ENCODE data around the gene PI4K2A. TPM values are rescaled to one million over a fixed set of nuclear protein-coding genes. Genes with fewer than 3 reads are reported as not detected.

Gene PI4K2A
- total and polyA plus RNA-seq, 9 donors: 6.7 to 12.0 (median 9.8) TPM

DNA sequence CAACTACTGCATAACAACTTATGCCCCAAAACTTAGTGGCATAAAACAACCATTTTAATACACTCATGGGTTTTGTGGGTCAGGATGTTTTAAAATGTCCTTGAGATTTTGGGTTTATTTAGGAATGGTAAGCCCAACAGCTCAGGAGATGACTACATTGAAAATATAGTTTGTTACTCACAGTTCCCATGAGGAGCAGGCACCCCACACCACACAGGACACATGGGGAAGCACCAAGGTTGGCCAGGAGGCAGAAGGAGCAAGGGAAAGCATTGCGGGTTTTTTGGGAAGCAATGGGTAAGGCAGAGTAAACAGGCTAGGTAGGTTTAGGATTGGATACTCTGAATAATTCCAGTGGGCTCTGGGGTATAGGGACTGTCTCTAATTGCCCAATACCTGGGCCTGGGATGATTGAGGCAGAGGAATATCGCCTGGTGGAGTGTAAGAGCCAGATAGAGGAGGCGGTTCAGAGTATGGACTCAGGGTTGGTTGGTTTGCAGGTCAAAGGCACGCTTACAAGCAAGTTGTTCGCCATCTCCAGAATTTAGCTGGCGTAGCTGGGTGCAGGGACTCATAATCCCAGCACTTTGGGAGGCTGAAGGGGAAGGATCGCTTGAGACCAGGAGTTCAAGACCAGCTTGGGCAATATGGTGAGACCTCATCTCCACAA, 63.1 kb downstream of the PI4K2A start:
- DNase-seq: no peak
- Histone ChIP-seq H3K9me3 (replicated peaks; ENCODE audit: control insufficient read depth, low read depth, low read length) (no peaks in the 10 kb centered on the region), H3K4me3 (ENCODE audit: low read length) (no peak overlapping the region), H3K27ac (ENCODE audit: low read length) (no peak overlapping the region), H3K4me1 (ENCODE audit: control insufficient read depth, insufficient read depth, low read length) (no peaks in the 10 kb centered on the region), H3K36me3 (ENCODE audit: control insufficient read depth, insufficient read depth, low read length) (no peaks in the 10 kb centered on the region), H3K27me3 (ENCODE audit: control insufficient read depth, insufficient read depth, low read length) (no peaks in the 10 kb centered on the region)
- 87% methylated on average over 5 of the region's 7 CpGs for WGBS (ENCODE audit: insufficient coverage)

GRCh38 chr10:97704341-97704740, 63.9 kb downstream of the PI4K2A start:
- Histone ChIP-seq H3K4me3 (ENCODE audit: low read length) (no peak overlapping the region), H3K4me1 (ENCODE audit: control insufficient read depth, insufficient read depth, low read length) (peaks cover 5% of the 10 kb centered on the region), H3K27ac (ENCODE audit: low read length) (no peak overlapping the region), H3K27me3 (ENCODE audit: control insufficient read depth, insufficient read depth, low read length) (no peaks in the 10 kb centered on the region), H3K36me3 (ENCODE audit: control insufficient read depth, insufficient read depth, low read length) (no peaks in the 10 kb centered on the region), H3K9me3 (replicated peaks; ENCODE audit: control insufficient read depth, low read depth, low read length) (no peaks in the 10 kb centered on the region)
- WGBS (ENCODE audit: insufficient coverage): 67% methylated on average over 1 of the region's 1 CpG
- DNase-seq: no peak

DNA sequence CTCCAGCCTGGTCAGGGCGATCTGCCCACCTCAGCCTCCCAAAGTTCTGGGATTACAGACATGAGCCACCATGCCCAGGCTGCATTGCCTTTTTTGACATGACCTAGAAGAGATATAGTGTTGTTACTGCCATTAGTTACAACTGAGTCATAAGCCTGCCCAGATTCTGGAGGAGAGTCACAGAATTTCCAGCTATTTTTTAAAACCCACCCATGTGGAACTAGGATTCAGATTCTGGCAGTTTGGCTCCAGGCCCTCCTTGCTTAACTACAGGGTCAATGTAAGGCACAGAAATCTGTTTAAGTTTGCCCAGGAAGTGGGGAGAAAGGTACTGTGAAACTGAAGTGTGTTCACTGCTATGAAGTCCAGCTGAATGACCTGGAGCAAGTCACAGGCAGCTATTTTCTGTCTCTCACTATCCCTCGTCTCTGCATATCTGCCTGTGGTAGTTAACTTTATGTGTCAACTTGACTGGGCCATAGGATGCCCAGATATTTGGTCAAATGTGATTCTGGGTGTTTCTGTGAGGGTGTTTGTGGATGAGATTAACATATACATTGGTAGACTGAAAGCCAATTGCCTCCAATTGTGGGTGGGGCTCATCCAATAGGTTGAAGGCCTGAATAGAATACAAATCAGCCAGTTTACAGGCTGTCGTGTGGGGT, 64.7 kb downstream of the PI4K2A start:
- Histone ChIP-seq H3K27me3 (ENCODE audit: control insufficient read depth, insufficient read depth, low read length) (no peaks in the 10 kb centered on the region), H3K4me3 (ENCODE audit: low read length) (no peak overlapping the region), H3K36me3 (ENCODE audit: control insufficient read depth, insufficient read depth, low read length) (no peaks in the 10 kb centered on the region), H3K9me3 (replicated peaks; ENCODE audit: control insufficient read depth, low read depth, low read length) (no peaks in the 10 kb centered on the region), H3K27ac (ENCODE audit: low read length) (no peak overlapping the region), H3K4me1 (ENCODE audit: control insufficient read depth, insufficient read depth, low read length) (peaks cover 11% of the 10 kb centered on the region)
- DNase-seq: no peak
- no CpG with 5 or more reads among the region's 3 CpGs for WGBS (ENCODE audit: insufficient coverage)

GRCh38 chr10:97707134-97707861, 66.8 kb downstream of the PI4K2A start:
- Histone ChIP-seq H3K4me3 (ENCODE audit: low read length) (no peak overlapping the region), H3K27ac (ENCODE audit: low read length) (no peak overlapping the region), H3K27me3 (ENCODE audit: control insufficient read depth, insufficient read depth, low read length) (no peaks in the 10 kb centered on the region), H3K4me1 (ENCODE audit: control insufficient read depth, insufficient read depth, low read length) (peaks cover 14% of the 10 kb centered on the region), H3K9me3 (replicated peaks; ENCODE audit: control insufficient read depth, low read depth, low read length) (no peaks in the 10 kb centered on the region), H3K36me3 (ENCODE audit: control insufficient read depth, insufficient read depth, low read length) (no peaks in the 10 kb centered on the region)
- 81% methylated on average over 8 of the region's 11 CpGs for WGBS (ENCODE audit: insufficient coverage)
- no peak for DNase-seq

DNA sequence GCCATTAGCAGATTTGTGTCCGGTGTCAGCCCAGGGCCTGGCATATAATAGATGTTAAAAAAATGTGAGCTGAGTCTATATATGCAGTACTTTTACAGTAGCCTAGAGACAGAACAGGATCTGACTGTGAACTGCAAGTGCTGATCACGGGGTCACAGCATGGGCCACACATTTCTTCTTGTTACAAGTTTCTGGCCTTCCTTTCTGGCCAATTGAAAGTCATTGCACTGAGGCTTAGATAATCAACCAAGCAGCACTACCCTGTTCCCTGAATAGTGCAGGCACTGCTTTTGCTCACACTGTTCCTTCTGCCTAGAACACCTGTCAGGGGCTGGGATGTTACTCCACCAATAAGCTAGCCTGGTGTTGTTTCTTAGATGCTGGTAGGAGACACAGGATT, 67.7 kb downstream of the PI4K2A start:
- Histone ChIP-seq H3K4me1 (ENCODE audit: control insufficient read depth, insufficient read depth, low read length) (peaks cover 19% of the 10 kb centered on the region), H3K9me3 (replicated peaks; ENCODE audit: control insufficient read depth, low read depth, low read length) (no peaks in the 10 kb centered on the region), H3K4me3 (ENCODE audit: low read length) (no peak overlapping the region), H3K27ac (ENCODE audit: low read length) (no peak overlapping the region), H3K27me3 (ENCODE audit: control insufficient read depth, insufficient read depth, low read length) (no peaks in the 10 kb centered on the region), H3K36me3 (ENCODE audit: control insufficient read depth, insufficient read depth, low read length) (no peaks in the 10 kb centered on the region)
- 45% methylated on average over 2 of the region's 2 CpGs for WGBS (ENCODE audit: insufficient coverage)
- peak; percentile 31 for DNase-seq

DNA sequence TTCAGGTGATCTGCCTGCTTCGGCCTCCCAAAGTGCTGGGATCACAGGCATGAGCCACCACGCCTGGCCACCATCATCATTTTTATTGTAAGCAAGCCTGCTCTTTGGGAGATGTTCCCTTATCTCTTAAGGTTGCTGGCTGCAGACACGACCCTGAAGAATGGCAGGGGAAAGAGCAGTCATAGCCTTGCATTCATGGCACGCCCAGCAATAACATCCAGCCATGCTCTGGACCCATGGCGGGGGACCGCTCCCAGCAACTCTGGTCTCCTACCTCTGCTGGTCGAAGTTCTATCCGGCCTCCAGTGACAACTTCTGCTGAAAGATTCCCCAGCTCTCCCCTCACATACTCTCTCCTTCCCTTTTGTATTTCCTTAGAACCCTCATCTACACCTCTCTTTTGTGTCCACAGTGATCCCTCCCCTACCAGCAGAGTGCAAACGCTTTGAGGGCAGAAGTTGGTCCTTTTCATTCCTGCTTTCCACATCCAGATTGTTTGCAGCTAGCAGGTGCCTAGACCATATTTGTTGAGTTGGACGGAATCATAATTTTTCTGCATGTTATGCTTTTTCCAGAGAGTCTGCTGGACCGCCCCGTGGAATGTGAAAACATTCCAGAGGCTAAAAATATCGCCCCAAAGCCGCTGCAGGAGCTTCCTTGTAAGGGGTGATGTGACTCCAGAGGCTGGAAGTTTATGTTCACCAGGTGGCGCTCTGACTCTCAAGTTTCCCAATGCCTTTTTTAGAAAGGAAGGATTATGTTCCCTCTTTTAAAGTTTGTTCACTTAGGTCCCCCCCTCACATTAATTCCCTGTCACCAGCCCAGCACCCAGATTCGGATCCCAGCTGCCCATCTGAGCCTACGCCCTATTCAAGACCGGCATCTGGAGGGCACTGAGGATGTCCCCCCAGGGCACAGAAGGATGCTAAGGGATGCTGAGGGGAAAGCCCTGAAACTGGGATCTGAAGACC, 68.8 kb downstream of the PI4K2A start:
- Histone ChIP-seq H3K27me3 (ENCODE audit: control insufficient read depth, insufficient read depth, low read length) (no peaks in the 10 kb centered on the region), H3K4me3 (ENCODE audit: low read length) (no peak overlapping the region), H3K27ac (ENCODE audit: low read length) (peak overlapping the region; percentile 42), H3K4me1 (ENCODE audit: control insufficient read depth, insufficient read depth, low read length) (peaks cover 21% of the 10 kb centered on the region), H3K9me3 (replicated peaks; ENCODE audit: control insufficient read depth, low read depth, low read length) (no peaks in the 10 kb centered on the region), H3K36me3 (ENCODE audit: control insufficient read depth, insufficient read depth, low read length) (no peaks in the 10 kb centered on the region)
- 43% methylated on average over 11 of the region's 18 CpGs for WGBS (ENCODE audit: insufficient coverage)
- peak; percentile 96 for DNase-seq

- no peaks in the 10 kb centered on the region for H3K9me3 ChIP-seq (replicated peaks; ENCODE audit: control insufficient read depth, low read depth, low read length)
- H3K4me3 ChIP-seq (ENCODE audit: low read length): no peak overlapping the region
- 65% methylated on average over 6 of the region's 9 CpGs for WGBS (ENCODE audit: insufficient coverage)
- H3K36me3 ChIP-seq (ENCODE audit: control insufficient read depth, insufficient read depth, low read length): peaks cover 9% of the 10 kb centered on the region
- H3K27ac ChIP-seq (ENCODE audit: low read length): no peak overlapping the region
- peaks cover 34% of the 10 kb centered on the region for H3K4me1 ChIP-seq (ENCODE audit: control insufficient read depth, insufficient read depth, low read length)
- DNase-seq: no peak
- no peaks in the 10 kb centered on the region for H3K27me3 ChIP-seq (ENCODE audit: control insufficient read depth, insufficient read depth, low read length)
Observed at GRCh38 chr10:97711640-97712572, 71.4 kb downstream of the PI4K2A start.

DNA sequence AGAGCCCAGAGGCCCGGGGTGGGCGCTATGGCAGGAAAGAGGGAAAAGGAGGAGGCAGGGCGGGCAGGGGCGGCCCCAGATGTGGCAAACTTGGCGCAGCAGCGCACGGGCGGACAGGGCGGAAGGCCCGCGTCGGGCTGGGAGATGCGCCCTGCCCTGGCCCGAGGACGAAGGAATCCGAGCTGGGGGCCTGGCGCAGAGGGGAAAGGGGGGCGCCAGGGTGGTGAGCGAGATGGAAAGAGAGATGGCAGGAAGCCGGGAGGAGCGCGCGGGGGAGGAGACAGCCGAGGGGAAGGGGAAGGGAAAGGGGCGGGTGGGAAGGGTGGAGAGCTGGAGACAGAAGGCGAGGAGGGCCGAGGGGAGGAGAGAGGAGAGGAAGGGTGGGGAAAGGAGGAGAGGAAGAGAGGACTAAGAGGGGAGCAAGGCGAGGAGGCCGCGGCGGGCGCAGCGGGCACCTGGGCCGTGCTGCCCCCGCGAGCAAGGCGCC, 72.9 kb downstream of the PI4K2A start, which contains the start of gene MARVELD1:
MARVELD1 (plus strand) TSS at position 392 of the 487 bp plus-strand sequence. CDS start 147 bp downstream, outside the sequence.
- Histone ChIP-seq H3K36me3 (ENCODE audit: control insufficient read depth, insufficient read depth, low read length) (peaks cover 23% of the 10 kb centered on the region), H3K4me3 (ENCODE audit: low read length) (peak within 1 kb of the TSS; percentile 67), H3K4me1 (ENCODE audit: control insufficient read depth, insufficient read depth, low read length) (peaks cover 43% of the 10 kb centered on the region), H3K9me3 (replicated peaks; ENCODE audit: control insufficient read depth, low read depth, low read length) (no peaks in the 10 kb centered on the region), H3K27ac (ENCODE audit: low read length) (peak within 1 kb of the TSS; percentile 89), H3K27me3 (ENCODE audit: control insufficient read depth, insufficient read depth, low read length) (no peaks in the 10 kb centered on the region)
- WGBS (ENCODE audit: insufficient coverage): under 1% methylated on average over 36 of the region's 37 CpGs
- DNase-seq: peak; percentile 96
